Neural cell (in vitro differentiated cells): ENCODE measurements around the gene ACAN. TPM values are rescaled to one million over a fixed set of nuclear protein-coding genes. Genes with fewer than 3 reads are reported as not detected.

Experiments
- H2AFZ ChIP-seq: fragments of 200-600, 300-800 bp; sonication (generic), shearing (Covaris generic); 2 replicates; pipeline ENCODE4 v1.6.0; 2014; ENCODE audit warnings: low read depth, mild to moderate bottlenecking, antibody characterized with exemption, low read length, moderate library complexity
- H3F3A ChIP-seq: fragments of 200-600 bp; shearing (Covaris generic); 2 replicates; pipeline ENCODE4 v1.6.1; 2016; ENCODE audit warnings: mild to moderate bottlenecking, moderate library complexity, mixed read lengths, antibody characterized with exemption, low read length; ENCODE audit not compliant: insufficient read depth, poor library complexity, severe bottlenecking
- H3K27ac ChIP-seq: fragments of 200-600, 300-800 bp; sonication (generic), shearing (Covaris generic); 2 replicates; pipeline ENCODE4 v1.5.1; 2014; ENCODE audit warnings: mild to moderate bottlenecking, low read length, moderate library complexity
- H3K27me3 ChIP-seq: fragments of 300-800, 200-600 bp; sonication (generic), shearing (Covaris generic); 2 replicates; pipeline ENCODE4 v1.6.0; 2014; ENCODE audit warnings: mild to moderate bottlenecking, low read depth, low read length, moderate library complexity; ENCODE audit not compliant: insufficient read depth
- H3K36me3 ChIP-seq: fragments of 300-800, 200-600 bp; sonication (generic), shearing (Covaris generic); 2 replicates; pipeline ENCODE4 v1.5.1; 2014; ENCODE audit warnings: mild to moderate bottlenecking, antibody characterized with exemption, low read length, moderate library complexity; ENCODE audit not compliant: insufficient read depth
- H3K4me2 ChIP-seq: fragments of 300-800, 200-600 bp; sonication (generic), shearing (Covaris generic); 2 replicates; pipeline ENCODE4 v1.6.0; 2014; ENCODE audit warnings: mild to moderate bottlenecking, low read length
- H3K4me3 ChIP-seq: fragments of 300-800, 200-600 bp; sonication (generic), shearing (Covaris generic); 2 replicates; pipeline ENCODE4 v1.5.1; 2014; ENCODE audit warnings: mild to moderate bottlenecking, low read length, moderate library complexity
- H3K79me2 ChIP-seq: fragments of 200-600 bp; shearing (Covaris generic); replicated peaks from 2 replicates; pipeline ENCODE4 v1.6.0; 2014; ENCODE audit warnings: mild to moderate bottlenecking, low read length, moderate library complexity; ENCODE audit not compliant: insufficient read depth
- H3K9ac ChIP-seq: fragments of 300-800, 200-600 bp; sonication (generic), shearing (Covaris generic); 2 replicates; pipeline ENCODE4 v1.6.1; 2016; ENCODE audit warnings: mild to moderate bottlenecking, low read length, mixed read lengths
- H3K9me2 ChIP-seq: fragments of 200-600 bp; shearing (Covaris generic); 2 replicates; pipeline ENCODE4 v1.6.1; 2016; ENCODE audit warnings: mild to moderate bottlenecking, low read length, mixed read lengths; ENCODE audit not compliant: insufficient read depth
- H3K9me3 ChIP-seq: fragments of 200-600, 300-800 bp; sonication (generic), shearing (Covaris generic); 2 replicates; pipeline ENCODE4 v1.6.1; 2016; ENCODE audit warnings: mild to moderate bottlenecking, mixed run types, low read length, moderate library complexity, mixed read lengths
- H4K20me1 ChIP-seq: fragments of 200-600 bp; shearing (Covaris generic); 2 replicates; pipeline ENCODE4 v1.6.1; 2016; ENCODE audit warnings: mild to moderate bottlenecking, mixed run types; ENCODE audit not compliant: insufficient read depth
- EP300 ChIP-seq: fragments of 450-650 bp; conservative IDR thresholded peaks from 2 replicates; pipeline ENCODE4 v1.6.1; 2014; ENCODE audit warnings: antibody characterized with exemption, mild to moderate bottlenecking, moderate library complexity; ENCODE audit not compliant: poor library complexity, severe bottlenecking
- MXI1 ChIP-seq: fragments of 450-650 bp; conservative IDR thresholded peaks from 2 replicates; pipeline ENCODE4 v1.6.1; 2014; ENCODE audit warnings: antibody characterized with exemption, mild to moderate bottlenecking; ENCODE audit not compliant: poor library complexity, severe bottlenecking
- RAD21 ChIP-seq: fragments of 450-650 bp; conservative IDR thresholded peaks from 2 replicates; pipeline ENCODE4 v1.6.1; 2014; ENCODE audit warnings: antibody characterized with exemption, mild to moderate bottlenecking, moderate library complexity
- SMC3 ChIP-seq: fragments of 450-650 bp; conservative IDR thresholded peaks from 2 replicates; pipeline ENCODE4 v1.6.1; 2014; ENCODE audit warnings: antibody characterized with exemption, mild to moderate bottlenecking, moderate library complexity; ENCODE audit not compliant: poor library complexity
- TAF1 ChIP-seq: IDR thresholded peaks from 2 replicates; pipeline ENCODE4 v1.6.1; 2012; ENCODE audit warnings: low read depth
- polyA plus RNA-seq: library from polyadenylated mRNA; depleted of rRNA; stranded (reverse); fragments of >200 nt; gene quantifications from 2 replicates; pipeline ENCODE4 v1.2.3, GENCODE V29; 2014
- TF ChIP-seq, protein P1 (sequence below): IDR thresholded peaks from 2 replicates; pipeline ENCODE4 v1.6.1; 2012; ENCODE audit warnings: borderline replicate concordance
- TF ChIP-seq, protein P2 (sequence below): fragments of 450-650 bp; IDR thresholded peaks from 2 replicates; pipeline ENCODE4 v1.5.1; 2014; ENCODE audit warnings: antibody characterized with exemption, mild to moderate bottlenecking, moderate library complexity; ENCODE audit not compliant: poor library complexity, severe bottlenecking

The ACAN gene
- polyA plus RNA-seq, 1 donor from 2014 or later, result not detected

DNA sequence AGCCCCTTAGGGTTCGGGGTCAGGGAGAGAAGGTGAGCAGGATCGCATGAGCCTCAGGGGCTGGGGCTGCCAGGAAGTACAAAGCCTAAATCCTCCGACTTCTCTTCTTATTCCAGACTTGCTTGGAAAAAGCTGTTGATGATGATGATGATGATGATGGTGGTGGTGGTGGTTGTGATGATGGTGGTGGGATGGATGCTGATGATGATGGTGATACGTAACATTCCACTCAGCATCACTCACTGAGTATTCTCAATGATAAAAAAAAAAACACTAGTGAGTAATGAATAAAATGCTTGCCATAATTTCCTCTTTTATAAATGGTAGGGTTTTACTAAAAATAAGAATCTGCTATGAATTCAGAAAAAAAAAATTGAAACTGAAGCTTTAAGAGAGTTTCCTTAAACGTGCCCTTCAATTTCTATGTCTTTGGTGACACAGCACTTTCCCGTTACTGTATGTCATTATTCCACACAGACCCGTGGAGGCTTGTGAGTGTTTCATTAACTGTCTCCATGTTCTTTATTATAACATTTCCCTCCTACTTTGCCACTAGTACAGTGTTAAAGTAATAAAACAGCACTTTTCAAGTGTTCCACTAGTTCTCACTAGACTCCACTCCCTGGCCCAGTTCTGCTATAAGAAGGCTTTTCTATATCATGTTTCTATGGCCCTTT, 5.4 kb upstream of the ACAN start:
- no peaks in the 10 kb centered on the region for H3K9me2 ChIP-seq
- H3F3A ChIP-seq, result no peaks in the 10 kb centered on the region
- TF ChIP-seq TAF1, result no peak
- no peak for TF ChIP-seq SMC3
- no peak for TF ChIP-seq RAD21
- TF ChIP-seq, protein P1, sequence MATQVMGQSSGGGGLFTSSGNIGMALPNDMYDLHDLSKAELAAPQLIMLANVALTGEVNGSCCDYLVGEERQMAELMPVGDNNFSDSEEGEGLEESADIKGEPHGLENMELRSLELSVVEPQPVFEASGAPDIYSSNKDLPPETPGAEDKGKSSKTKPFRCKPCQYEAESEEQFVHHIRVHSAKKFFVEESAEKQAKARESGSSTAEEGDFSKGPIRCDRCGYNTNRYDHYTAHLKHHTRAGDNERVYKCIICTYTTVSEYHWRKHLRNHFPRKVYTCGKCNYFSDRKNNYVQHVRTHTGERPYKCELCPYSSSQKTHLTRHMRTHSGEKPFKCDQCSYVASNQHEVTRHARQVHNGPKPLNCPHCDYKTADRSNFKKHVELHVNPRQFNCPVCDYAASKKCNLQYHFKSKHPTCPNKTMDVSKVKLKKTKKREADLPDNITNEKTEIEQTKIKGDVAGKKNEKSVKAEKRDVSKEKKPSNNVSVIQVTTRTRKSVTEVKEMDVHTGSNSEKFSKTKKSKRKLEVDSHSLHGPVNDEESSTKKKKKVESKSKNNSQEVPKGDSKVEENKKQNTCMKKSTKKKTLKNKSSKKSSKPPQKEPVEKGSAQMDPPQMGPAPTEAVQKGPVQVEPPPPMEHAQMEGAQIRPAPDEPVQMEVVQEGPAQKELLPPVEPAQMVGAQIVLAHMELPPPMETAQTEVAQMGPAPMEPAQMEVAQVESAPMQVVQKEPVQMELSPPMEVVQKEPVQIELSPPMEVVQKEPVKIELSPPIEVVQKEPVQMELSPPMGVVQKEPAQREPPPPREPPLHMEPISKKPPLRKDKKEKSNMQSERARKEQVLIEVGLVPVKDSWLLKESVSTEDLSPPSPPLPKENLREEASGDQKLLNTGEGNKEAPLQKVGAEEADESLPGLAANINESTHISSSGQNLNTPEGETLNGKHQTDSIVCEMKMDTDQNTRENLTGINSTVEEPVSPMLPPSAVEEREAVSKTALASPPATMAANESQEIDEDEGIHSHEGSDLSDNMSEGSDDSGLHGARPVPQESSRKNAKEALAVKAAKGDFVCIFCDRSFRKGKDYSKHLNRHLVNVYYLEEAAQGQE, result no peak
- no peaks in the 10 kb centered on the region for H3K36me3 ChIP-seq
- no peaks in the 10 kb centered on the region for H3K9me3 ChIP-seq
- no peak overlapping the region for H3K27ac ChIP-seq
- H3K4me2 ChIP-seq, result no peak overlapping the region
- H2AFZ ChIP-seq, result no peak overlapping the region
- H4K20me1 ChIP-seq, result no peaks in the 10 kb centered on the region
- H3K4me3 ChIP-seq, result no peak overlapping the region
- H3K27me3 ChIP-seq, result peaks cover 13% of the 10 kb centered on the region
- H3K9ac ChIP-seq, result no peak overlapping the region
- no peaks in the 10 kb centered on the region for H3K79me2 ChIP-seq

DNA sequence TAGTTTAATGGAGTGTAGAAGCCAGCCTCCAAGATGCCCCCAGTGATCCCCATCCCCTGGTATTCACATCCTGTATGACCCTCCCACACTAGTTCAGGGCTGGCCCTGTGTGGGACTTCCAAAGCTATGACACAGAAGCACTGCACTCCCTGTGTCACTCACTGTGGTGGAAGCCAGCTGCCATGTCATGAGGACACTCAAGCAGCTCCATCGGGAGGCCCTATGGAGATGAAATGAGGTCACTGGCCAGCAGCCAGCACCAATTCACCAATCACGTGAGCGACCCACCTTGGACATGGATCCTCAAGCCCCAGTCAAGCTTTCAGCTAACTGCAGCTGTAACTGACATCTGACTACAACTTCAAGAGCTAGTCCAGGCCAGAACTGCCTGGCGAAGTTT, 3.9 kb upstream of the ACAN start:
- Histone ChIP-seq H3K4me2 (no peak overlapping the region), H4K20me1 (no peaks in the 10 kb centered on the region), H3K27me3 (peaks cover 26% of the 10 kb centered on the region), H3K79me2 (no peaks in the 10 kb centered on the region), H3K9me3 (no peaks in the 10 kb centered on the region), H3K9ac (no peak overlapping the region), H3K4me3 (no peak overlapping the region), H2AFZ (no peak overlapping the region), H3K36me3 (no peaks in the 10 kb centered on the region), H3K27ac (no peak overlapping the region), H3K9me2 (no peaks in the 10 kb centered on the region), H3F3A (no peaks in the 10 kb centered on the region)
- TF ChIP-seq MXI1, result no peak
- TF ChIP-seq, protein P1, result no peak
- TF ChIP-seq RAD21, result no peak
- TF ChIP-seq, protein P2, sequence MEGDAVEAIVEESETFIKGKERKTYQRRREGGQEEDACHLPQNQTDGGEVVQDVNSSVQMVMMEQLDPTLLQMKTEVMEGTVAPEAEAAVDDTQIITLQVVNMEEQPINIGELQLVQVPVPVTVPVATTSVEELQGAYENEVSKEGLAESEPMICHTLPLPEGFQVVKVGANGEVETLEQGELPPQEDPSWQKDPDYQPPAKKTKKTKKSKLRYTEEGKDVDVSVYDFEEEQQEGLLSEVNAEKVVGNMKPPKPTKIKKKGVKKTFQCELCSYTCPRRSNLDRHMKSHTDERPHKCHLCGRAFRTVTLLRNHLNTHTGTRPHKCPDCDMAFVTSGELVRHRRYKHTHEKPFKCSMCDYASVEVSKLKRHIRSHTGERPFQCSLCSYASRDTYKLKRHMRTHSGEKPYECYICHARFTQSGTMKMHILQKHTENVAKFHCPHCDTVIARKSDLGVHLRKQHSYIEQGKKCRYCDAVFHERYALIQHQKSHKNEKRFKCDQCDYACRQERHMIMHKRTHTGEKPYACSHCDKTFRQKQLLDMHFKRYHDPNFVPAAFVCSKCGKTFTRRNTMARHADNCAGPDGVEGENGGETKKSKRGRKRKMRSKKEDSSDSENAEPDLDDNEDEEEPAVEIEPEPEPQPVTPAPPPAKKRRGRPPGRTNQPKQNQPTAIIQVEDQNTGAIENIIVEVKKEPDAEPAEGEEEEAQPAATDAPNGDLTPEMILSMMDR, result no peak
- no peak for TF ChIP-seq TAF1
- no peak for TF ChIP-seq EP300
- no peak for TF ChIP-seq SMC3
